ENCODE results near the gene PAM. TPM values are rescaled to one million over a fixed set of nuclear protein-coding genes. Genes with fewer than 3 reads are reported as not detected.
"Not testable (repeated sequence)": the region's sequence is repeated elsewhere in the genome, so short reads cannot be mapped to it uniquely, and the experiment has no call there.

PAM gene
- total RNA-seq, 6 experiments from 2014 or later, result 10.9 to 22.7 (median 16.8) TPM

DNA sequence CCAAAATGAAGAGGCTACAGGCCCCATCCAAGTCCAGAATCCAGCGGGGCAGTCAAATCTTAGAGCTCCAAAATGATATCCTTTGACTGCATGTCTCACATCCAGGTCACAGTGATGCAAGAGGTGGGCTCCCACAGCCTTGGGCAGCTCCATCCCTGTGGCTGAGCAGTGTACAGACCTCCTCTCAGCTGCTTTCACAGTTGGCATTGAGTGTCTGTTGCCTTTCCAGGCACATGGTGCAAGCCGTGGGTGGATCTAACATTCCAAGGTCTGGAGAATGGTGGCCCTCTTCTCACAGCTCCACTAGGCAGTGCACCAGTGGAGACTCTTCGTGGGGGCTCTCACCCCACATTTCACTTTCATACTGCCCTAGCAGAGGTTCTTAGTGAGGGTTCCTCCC lies 244.1 kb downstream of the PAM start:
- TF ChIP-seq POLR2A (IDR thresholded peaks at IDR 0.05), result no peak
- TF ChIP-seq, protein P1, sequence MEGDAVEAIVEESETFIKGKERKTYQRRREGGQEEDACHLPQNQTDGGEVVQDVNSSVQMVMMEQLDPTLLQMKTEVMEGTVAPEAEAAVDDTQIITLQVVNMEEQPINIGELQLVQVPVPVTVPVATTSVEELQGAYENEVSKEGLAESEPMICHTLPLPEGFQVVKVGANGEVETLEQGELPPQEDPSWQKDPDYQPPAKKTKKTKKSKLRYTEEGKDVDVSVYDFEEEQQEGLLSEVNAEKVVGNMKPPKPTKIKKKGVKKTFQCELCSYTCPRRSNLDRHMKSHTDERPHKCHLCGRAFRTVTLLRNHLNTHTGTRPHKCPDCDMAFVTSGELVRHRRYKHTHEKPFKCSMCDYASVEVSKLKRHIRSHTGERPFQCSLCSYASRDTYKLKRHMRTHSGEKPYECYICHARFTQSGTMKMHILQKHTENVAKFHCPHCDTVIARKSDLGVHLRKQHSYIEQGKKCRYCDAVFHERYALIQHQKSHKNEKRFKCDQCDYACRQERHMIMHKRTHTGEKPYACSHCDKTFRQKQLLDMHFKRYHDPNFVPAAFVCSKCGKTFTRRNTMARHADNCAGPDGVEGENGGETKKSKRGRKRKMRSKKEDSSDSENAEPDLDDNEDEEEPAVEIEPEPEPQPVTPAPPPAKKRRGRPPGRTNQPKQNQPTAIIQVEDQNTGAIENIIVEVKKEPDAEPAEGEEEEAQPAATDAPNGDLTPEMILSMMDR (IDR thresholded peaks at IDR 0.05), result no peak
- WGBS (ENCODE audit: insufficient coverage, low coverage, low lambda C conversion rate, missing lambda C conversion rate), result 67% methylated on average over 2 of the region's 3 CpGs
- H3K36me3 ChIP-seq, result no peaks in the 10 kb centered on the region
- no peak overlapping the region for H3K4me3 ChIP-seq
- DNase-seq (no peak), ATAC-seq (no peak)
- H3K4me1 ChIP-seq, result no peaks in the 10 kb centered on the region
- no peaks in the 10 kb centered on the region for H3K27me3 ChIP-seq
- no peaks in the 10 kb centered on the region for H3K9me3 ChIP-seq
- intact Hi-C loops (cut with DNase I), result no loop called here
- H3K27ac ChIP-seq, result no peak overlapping the region

GRCh38 chr5:102999621-103000020 lies 244.5 kb downstream of the PAM start:
- ATAC-seq; H3K27me3 ChIP-seq; H3K4me3 ChIP-seq; DNase-seq; H3K27ac ChIP-seq; H3K9me3 ChIP-seq; H3K36me3 ChIP-seq; H3K4me1 ChIP-seq; intact Hi-C loops (cut with DNase I): not testable (repeated sequence)
- WGBS (ENCODE audit: insufficient coverage, low coverage, low lambda C conversion rate, missing lambda C conversion rate), result 80% methylated on average over 1 of the region's 1 CpG

DNA sequence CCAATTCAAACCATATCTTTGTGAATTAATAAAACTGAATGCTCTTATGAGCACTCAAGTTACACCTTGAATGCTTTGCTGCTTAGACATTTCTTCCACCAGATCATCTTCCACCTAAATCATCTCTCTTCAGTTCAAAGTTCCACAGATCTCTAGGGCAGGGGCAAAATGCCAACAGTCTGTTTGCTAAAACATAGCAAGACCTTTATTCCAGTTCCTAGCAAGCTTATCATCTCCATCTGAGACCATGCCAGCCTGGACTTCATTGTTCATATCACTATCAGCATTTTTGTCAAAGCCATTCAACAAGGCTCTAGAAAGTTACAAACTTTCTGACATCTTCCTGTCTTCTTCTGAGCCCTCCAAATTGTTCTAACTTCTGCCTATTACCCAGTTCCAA lies 245.0 kb downstream of the PAM start:
- peak in 1 of 4 donors; percentile 58 for ATAC-seq
- H3K27me3 ChIP-seq, result no peaks in the 10 kb centered on the region
- intact Hi-C loops (cut with DNase I), result no loop called here

DNA sequence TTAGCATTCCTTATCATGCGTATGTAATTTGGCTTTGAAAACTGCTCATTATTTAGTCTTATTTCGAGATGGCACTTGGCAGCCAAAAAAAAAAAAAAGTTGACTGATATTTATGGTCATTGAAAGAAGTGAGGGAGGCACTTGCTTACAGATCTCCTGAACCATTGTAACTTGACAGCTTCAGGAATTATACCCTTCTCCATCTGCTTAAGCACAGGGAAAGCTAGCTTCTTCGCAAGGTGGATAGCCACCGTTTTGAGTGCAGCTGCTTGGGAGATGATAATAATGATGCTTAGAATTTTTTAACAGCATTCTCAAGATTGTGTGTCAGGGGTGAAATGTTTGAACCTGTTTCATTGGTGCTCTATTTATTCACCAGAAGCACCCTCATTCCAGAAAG lies 248.8 kb downstream of the PAM start:
- H3K4me3 ChIP-seq, result no peak overlapping the region
- no peaks in the 10 kb centered on the region for H3K9me3 ChIP-seq
- no peak for DNase-seq
- 77% methylated on average over 4 of the region's 4 CpGs for WGBS (ENCODE audit: insufficient coverage, low coverage, low lambda C conversion rate, missing lambda C conversion rate)
- no peaks in the 10 kb centered on the region for H3K36me3 ChIP-seq
- no peak for ATAC-seq
- H3K4me1 ChIP-seq, result no peaks in the 10 kb centered on the region
- TF ChIP-seq, protein P1 (IDR thresholded peaks at IDR 0.05), result no peak
- no peak for TF ChIP-seq POLR2A (IDR thresholded peaks at IDR 0.05)
- no peaks in the 10 kb centered on the region for H3K27me3 ChIP-seq
- intact Hi-C loops (cut with DNase I), result no loop called here
- H3K27ac ChIP-seq, result no peak overlapping the region

More for the DNA sequence above, 245.0 kb downstream of the PAM start:
- no peak for TF ChIP-seq POLR2A (IDR thresholded peaks at IDR 0.05)
- TF ChIP-seq, protein P1 (IDR thresholded peaks at IDR 0.05), result no peak
- H3K36me3 ChIP-seq, result no peaks in the 10 kb centered on the region
- H3K4me1 ChIP-seq, result no peaks in the 10 kb centered on the region
- DNase-seq, result peak in 1 of 3 donors; percentile 47
- no peak overlapping the region for H3K4me3 ChIP-seq
- no peaks in the 10 kb centered on the region for H3K9me3 ChIP-seq
- no peak overlapping the region for H3K27ac ChIP-seq

DNA sequence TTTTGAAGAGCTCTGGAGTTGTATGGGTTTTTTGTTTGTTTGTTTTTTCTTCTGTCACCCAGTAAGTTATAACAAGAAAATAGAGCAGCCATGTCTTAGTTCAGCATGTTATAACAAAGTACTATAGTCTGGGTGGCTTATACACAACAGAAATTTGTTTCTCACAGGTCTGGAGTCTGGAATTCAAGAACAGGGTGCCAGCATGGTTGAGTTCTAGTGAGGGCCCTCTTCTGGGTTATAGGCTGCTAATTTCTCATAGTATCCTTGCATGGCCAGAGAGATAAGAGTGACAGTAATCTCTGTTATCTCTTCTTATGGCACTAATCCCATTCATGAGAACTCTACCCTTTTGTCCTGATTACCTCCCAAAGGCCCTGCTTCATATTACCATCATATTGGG lies 250.2 kb downstream of the PAM start:
- intact Hi-C loops (cut with DNase I), result no loop called here
- no peak overlapping the region for H3K4me3 ChIP-seq
- TF ChIP-seq, protein P1 (IDR thresholded peaks at IDR 0.05), result no peak
- no peak for TF ChIP-seq POLR2A (IDR thresholded peaks at IDR 0.05)
- H3K27ac ChIP-seq, result no peak overlapping the region
- no peaks in the 10 kb centered on the region for H3K36me3 ChIP-seq
- no peaks in the 10 kb centered on the region for H3K4me1 ChIP-seq
- no peaks in the 10 kb centered on the region for H3K27me3 ChIP-seq
- no peaks in the 10 kb centered on the region for H3K9me3 ChIP-seq
- no peak for ATAC-seq
- DNase-seq, result no peak
